ENCODE measurements around the gene HLCS. TPM values are rescaled to one million over a fixed set of nuclear protein-coding genes. Genes with fewer than 3 reads are reported as not detected.
"Not testable (repeated sequence)": the region's sequence is repeated elsewhere in the genome, so short reads cannot be mapped to it uniquely, and the experiment has no call there.

The HLCS gene
- total and polyA plus RNA-seq, 2 of the 4 experiments (the other 2 are of a cell fraction), result 10.6 to 21.0 TPM

GRCh38 chr21:36816026-36816425, 150.4 kb downstream of the HLCS start:
- not testable (repeated sequence) for BruUV-seq (replicated peaks); H2AK9ac ChIP-seq (replicated peaks; ENCODE audit: low read depth, low read length, poor library complexity)

More at GRCh38 chr21:36816026-36816425, 150.4 kb downstream of the HLCS start:
- H4K8ac ChIP-seq (ENCODE audit: low read depth in 2 of 2, low read length in 2 of 2); H3K27me3 ChIP-seq (ENCODE audit: control insufficient read depth, insufficient read depth, low read length); H3K4me3 ChIP-seq (ENCODE audit: insufficient read depth, low read depth, low read length); H4K20me1 ChIP-seq (ENCODE audit: insufficient read depth, low read length); H2BK120ac ChIP-seq (ENCODE audit: low read depth, low read length); H3K9me3 ChIP-seq (ENCODE audit: control insufficient read depth, insufficient read depth, low read length); POLR2A ChIA-PET (ENCODE audit: unreplicated experiment); DNase-seq; H3K23ac ChIP-seq (ENCODE audit: low read depth, low read length); in situ Hi-C loops (cut with MboI; ENCODE audit: low sequenced_read_pairs); H2BK15ac ChIP-seq (ENCODE audit: low read depth, low read length); H3K4ac ChIP-seq (ENCODE audit: low read depth, low read length); H3K4me2 ChIP-seq (ENCODE audit: low read depth, low read length); CTCF ChIA-PET; H3K56ac ChIP-seq (ENCODE audit: extremely low read depth, insufficient read depth, low read length); H3K79me1 ChIP-seq (ENCODE audit: low read depth in 1 of 2, low read length in 2 of 2); ATAC-seq (ENCODE audit: low read depth); H4K91ac ChIP-seq (ENCODE audit: insufficient read depth, low read depth, low read length); H3K4me1 ChIP-seq (ENCODE audit: control insufficient read depth, insufficient read depth, low read length); intact Hi-C loops (cut with micrococcal nuclease); H2BK20ac ChIP-seq (ENCODE audit: low read depth, low read length); H3K9ac ChIP-seq (ENCODE audit: low read depth, low read length); H2BK5ac ChIP-seq (ENCODE audit: low read depth, low read length, poor library complexity, severe bottlenecking); H2AFZ ChIP-seq (replicated peaks; ENCODE audit: low read length, poor library complexity); H3K36me3 ChIP-seq (ENCODE audit: control insufficient read depth, insufficient read depth, low read length); H2AK5ac ChIP-seq (ENCODE audit: low read depth, low read length); H3K18ac ChIP-seq (ENCODE audit: low read depth, low read length); H3K27ac ChIP-seq (ENCODE audit: insufficient read depth, low read length); H3K14ac ChIP-seq (replicated peaks; ENCODE audit: low read depth, low read length); dilution Hi-C loops (cut with HindIII; ENCODE audit: low sequenced_read_pairs, unreplicated experiment); H4K5ac ChIP-seq (ENCODE audit: low read depth, low read length): not testable (repeated sequence)
- peaks cover 12% of the 10 kb centered on the region for H3K9me1 ChIP-seq (ENCODE audit: insufficient read depth, low read length)

Data from IMR-90 (cell line).